ENCODE results near the gene TFG. TPM values are rescaled to one million over a fixed set of nuclear protein-coding genes. Genes with fewer than 3 reads are reported as not detected.

The TFG gene
- total RNA-seq, 1 experiment from 2014 or later, result 224 TPM

- intact Hi-C loops (cut with micrococcal nuclease; ENCODE audit: unreplicated experiment), result no loop called here
- DNase-seq, result no peak
- POLR2A ChIA-PET (ENCODE audit: unreplicated experiment), result no interaction called here
- Histone ChIP-seq H3K9me3 (ENCODE audit: insufficient read depth, low read depth) (no peaks in the 10 kb centered on the region), H3F3A (ENCODE audit: insufficient read depth, low read depth) (peaks cover 45% of the 10 kb centered on the region), H2AFZ (no peak overlapping the region), H3K36me3 (ENCODE audit: low read depth) (peaks cover 5% of the 10 kb centered on the region; the same call in 1 of the 2 replicates), H3K79me2 (ENCODE audit: low read depth) (no peaks in the 10 kb centered on the region), H4K20me1 (ENCODE audit: insufficient read depth) (no peaks in the 10 kb centered on the region), H3K27me3 (ENCODE audit: insufficient read depth, low read depth) (no peaks in the 10 kb centered on the region), H3K4me2 (no peak overlapping the region), H3K27ac (no peak overlapping the region), H3K4me1 (replicated peaks; ENCODE audit: insufficient read depth) (no peaks in the 10 kb centered on the region), H3K4me3 (no peak overlapping the region), H3K9me2 (ENCODE audit: insufficient read depth) (no peaks in the 10 kb centered on the region)
- no peak for TF ChIP-seq CTCF (conservative IDR thresholded peaks at IDR 0.05)
- no peak for TF ChIP-seq EZH2 (IDR thresholded peaks at IDR 0.05; ENCODE audit: low read depth)
- BruUV-seq (replicated peaks), result no TSS peak
- CTCF ChIA-PET, result no interaction called here
These were observed 47.1 kb downstream of the TFG start for GRCh38 chr3:100756441-100756840.

- no peaks in the 10 kb centered on the region for H3K4me1 ChIP-seq (replicated peaks; ENCODE audit: insufficient read depth)
- H3K27ac ChIP-seq, result no peak overlapping the region
- intact Hi-C loops (cut with micrococcal nuclease; ENCODE audit: unreplicated experiment), result no loop called here
- H3K9me2 ChIP-seq (ENCODE audit: insufficient read depth), result no peaks in the 10 kb centered on the region
- H3F3A ChIP-seq (ENCODE audit: insufficient read depth, low read depth), result peaks cover 36% of the 10 kb centered on the region
- TF ChIP-seq CTCF (conservative IDR thresholded peaks at IDR 0.05), result no peak
- no peak for TF ChIP-seq EZH2 (IDR thresholded peaks at IDR 0.05; ENCODE audit: low read depth)
- DNase-seq, result no peak
- no TSS peak for BruUV-seq (replicated peaks)
- no peak overlapping the region for H2AFZ ChIP-seq
- H3K9me3 ChIP-seq (ENCODE audit: insufficient read depth, low read depth), result no peaks in the 10 kb centered on the region
- POLR2A ChIA-PET (ENCODE audit: unreplicated experiment), result no interaction called here
- CTCF ChIA-PET, result interaction anchor here (0.6 to 1.4 kb wide), 2 partner anchors 38 to 437 kb away, joined by 6 to 7 read pairs; no protein-coding TSS in a partner anchor
- H3K36me3 ChIP-seq (ENCODE audit: low read depth), result no peaks in the 10 kb centered on the region; the same call in 1 of the 2 replicates
- no peaks in the 10 kb centered on the region for H3K27me3 ChIP-seq (ENCODE audit: insufficient read depth, low read depth)
- no peaks in the 10 kb centered on the region for H3K79me2 ChIP-seq (ENCODE audit: low read depth)
- no peaks in the 10 kb centered on the region for H4K20me1 ChIP-seq (ENCODE audit: insufficient read depth)
- H3K4me2 ChIP-seq, result no peak overlapping the region
- H3K4me3 ChIP-seq, result no peak overlapping the region
These were observed 49.9 kb downstream of the TFG start for GRCh38 chr3:100759159-100759558.

GRCh38 chr3:100759950-100760349, 50.7 kb downstream of the TFG start:
- Histone ChIP-seq H3K9me3 (ENCODE audit: insufficient read depth, low read depth) (no peaks in the 10 kb centered on the region; the same call in 1 of the 2 replicates), H3K4me1 (replicated peaks; ENCODE audit: insufficient read depth) (no peaks in the 10 kb centered on the region), H3K27ac (no peak overlapping the region), H4K20me1 (ENCODE audit: insufficient read depth) (no peaks in the 10 kb centered on the region), H3K4me2 (no peak overlapping the region), H2AFZ (no peak overlapping the region), H3K9me2 (ENCODE audit: insufficient read depth) (no peaks in the 10 kb centered on the region), H3K79me2 (ENCODE audit: low read depth) (no peaks in the 10 kb centered on the region), H3K27me3 (ENCODE audit: insufficient read depth, low read depth) (no peaks in the 10 kb centered on the region), H3K4me3 (no peak overlapping the region), H3F3A (ENCODE audit: insufficient read depth, low read depth) (peaks cover 28% of the 10 kb centered on the region), H3K36me3 (ENCODE audit: low read depth) (no peaks in the 10 kb centered on the region)
- DNase-seq, result no peak
- TF ChIP-seq CTCF (conservative IDR thresholded peaks at IDR 0.05) (no peak), EZH2 (IDR thresholded peaks at IDR 0.05; ENCODE audit: low read depth) (no peak)
- ChIA-PET POLR2A (ENCODE audit: unreplicated experiment) (interaction anchor here (0.6 kb wide), 1 partner anchor 150 kb away, joined by 3 read pairs; no protein-coding TSS in a partner anchor), CTCF (interaction anchor here (1.4 kb wide), 1 partner anchor 436 kb away, joined by 6 read pairs; no protein-coding TSS in a partner anchor)
- intact Hi-C loops (cut with micrococcal nuclease; ENCODE audit: unreplicated experiment), result no loop called here
- no TSS peak for BruUV-seq (replicated peaks)

All from PC-9 (cell line).